OCI-LY3 (cell line): ENCODE measurements around the gene GPR37L1.

Source experiments
- CTCF ChIP-seq: fragments of 200-600, 300-600 bp; sonication (generic); IDR thresholded peaks from 2 replicates; pipeline ENCODE4 v1.5.1; 2014; ENCODE audit warnings: antibody characterized with exemption, low read length, low read depth
- EZH2phosphoT487 ChIP-seq: fragments of 200-600 bp; shearing (Covaris generic); IDR thresholded peaks from 2 replicates; pipeline ENCODE4 v1.6.1; 2018; ENCODE audit warnings: antibody characterized with exemption, mixed run types, low read depth

- no peak for TF ChIP-seq CTCF
- TF ChIP-seq EZH2phosphoT487 = no peak
Observed at GRCh38 chr1:202133001-202133400, 10.3 kb downstream of the GPR37L1 start.
